Hematopoietic multipotent progenitor cell treated with erythropoietin and hydrocortisone succinate and interleukin-3 and kit ligand, for 15 days (in vitro differentiated cells): ENCODE results near the gene PPP1R26.
"Not testable (repeated sequence)": the region's sequence is repeated elsewhere in the genome, so short reads cannot be mapped to it uniquely, and the experiment has no call there.

Experiments used
- DNase-seq: peaks from one replicate; pipeline ENCODE4 v3.0.0-alpha.2; 2015; ENCODE audit warnings: low spot score

Gene PPP1R26

DNA sequence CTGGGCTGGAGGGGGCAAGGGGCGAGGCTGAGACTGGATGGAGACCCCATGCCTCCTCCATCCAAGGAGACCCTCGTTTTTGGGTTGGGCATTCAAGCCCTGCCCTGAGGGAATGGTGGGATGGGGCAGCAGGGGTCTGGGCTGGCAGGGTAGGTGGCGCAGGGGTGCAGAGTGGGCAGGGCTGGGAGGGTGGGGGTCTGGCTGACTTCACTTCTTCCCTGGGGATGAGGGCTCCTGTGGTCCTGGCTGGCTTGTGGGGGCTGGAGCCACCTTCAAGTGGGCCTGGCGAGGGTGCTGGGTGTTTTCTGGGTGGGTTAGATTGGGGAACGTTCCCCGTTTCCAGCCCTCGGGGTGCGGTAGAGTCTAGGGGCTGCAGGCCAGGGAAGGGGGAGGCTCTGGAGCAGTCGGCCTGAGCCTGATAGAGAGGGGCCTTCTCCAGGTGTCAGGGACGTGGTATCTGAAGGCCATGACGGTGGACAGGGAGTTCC is 42.1 kb downstream of the PPP1R26 start:
- no peak for DNase-seq

- DNase-seq = no peak
These were observed 42.7 kb downstream of the PPP1R26 start for GRCh38 chr9:135522137-135522877.

DNA sequence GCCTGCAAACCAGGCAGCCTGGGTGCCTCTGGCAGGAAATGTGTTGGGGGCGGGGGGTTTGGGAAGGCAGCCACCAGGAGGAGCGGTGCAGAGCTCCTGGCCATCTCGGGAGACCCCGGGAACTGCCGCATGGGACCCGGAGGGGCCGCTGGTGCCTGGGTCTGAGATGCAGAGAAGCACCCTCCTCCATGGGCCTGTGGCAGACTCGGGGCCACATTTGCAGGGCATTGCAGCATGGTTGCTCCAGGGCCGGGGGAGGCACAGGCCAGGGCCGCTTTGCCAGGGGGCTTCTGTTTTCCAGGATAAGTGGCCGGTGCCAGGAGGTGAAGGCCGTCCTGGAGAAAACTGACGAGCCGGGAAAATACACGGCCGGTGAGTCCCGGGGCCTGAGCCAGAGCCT is 43.3 kb downstream of the PPP1R26 start:
- no peak for DNase-seq

- no peak for DNase-seq
These were observed 44.0 kb downstream of the PPP1R26 start for GRCh38 chr9:135523521-135524129.

DNA sequence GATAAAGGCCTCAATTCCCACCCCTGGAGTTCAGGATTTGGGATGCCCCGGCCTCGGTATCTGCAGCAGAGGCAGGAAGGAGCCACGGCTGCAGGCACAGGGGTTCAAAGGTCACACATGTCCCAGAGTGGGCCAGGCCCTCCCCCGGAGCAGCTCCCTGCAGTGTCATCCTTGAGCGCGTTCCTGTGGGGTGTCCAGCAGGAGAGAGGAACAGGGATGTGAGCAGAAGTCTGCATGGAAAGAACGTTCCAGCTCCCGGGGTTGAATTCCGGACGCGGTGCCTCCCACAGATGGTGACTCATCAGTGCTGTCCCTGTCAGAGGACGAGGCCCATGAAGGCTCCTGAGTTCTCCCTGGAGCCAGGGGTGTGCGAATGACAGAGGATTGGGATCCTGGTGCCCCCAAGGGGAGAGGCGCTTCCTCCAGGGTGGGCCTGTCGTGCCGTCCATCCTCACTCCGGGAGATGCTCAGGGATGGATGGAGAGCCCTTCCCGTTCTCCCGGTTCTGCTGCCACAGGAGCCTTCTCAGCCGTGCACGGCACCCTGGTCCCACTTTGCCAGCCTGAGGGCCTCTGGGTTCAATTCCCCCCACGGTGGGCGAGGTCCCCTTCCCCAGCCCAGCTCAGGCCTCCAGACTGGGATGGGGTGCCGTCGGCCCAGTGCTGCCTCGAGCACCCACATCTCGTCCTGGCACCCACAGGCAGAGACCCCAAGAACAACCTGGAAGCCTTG is 44.7 kb downstream of the PPP1R26 start:
- DNase-seq = no peak

GRCh38 chr9:135525241-135526088 is 45.9 kb downstream of the PPP1R26 start:
- no peak for DNase-seq

- no peak for DNase-seq
These were observed 46.6 kb downstream of the PPP1R26 start for GRCh38 chr9:135526089-135526729.

DNA sequence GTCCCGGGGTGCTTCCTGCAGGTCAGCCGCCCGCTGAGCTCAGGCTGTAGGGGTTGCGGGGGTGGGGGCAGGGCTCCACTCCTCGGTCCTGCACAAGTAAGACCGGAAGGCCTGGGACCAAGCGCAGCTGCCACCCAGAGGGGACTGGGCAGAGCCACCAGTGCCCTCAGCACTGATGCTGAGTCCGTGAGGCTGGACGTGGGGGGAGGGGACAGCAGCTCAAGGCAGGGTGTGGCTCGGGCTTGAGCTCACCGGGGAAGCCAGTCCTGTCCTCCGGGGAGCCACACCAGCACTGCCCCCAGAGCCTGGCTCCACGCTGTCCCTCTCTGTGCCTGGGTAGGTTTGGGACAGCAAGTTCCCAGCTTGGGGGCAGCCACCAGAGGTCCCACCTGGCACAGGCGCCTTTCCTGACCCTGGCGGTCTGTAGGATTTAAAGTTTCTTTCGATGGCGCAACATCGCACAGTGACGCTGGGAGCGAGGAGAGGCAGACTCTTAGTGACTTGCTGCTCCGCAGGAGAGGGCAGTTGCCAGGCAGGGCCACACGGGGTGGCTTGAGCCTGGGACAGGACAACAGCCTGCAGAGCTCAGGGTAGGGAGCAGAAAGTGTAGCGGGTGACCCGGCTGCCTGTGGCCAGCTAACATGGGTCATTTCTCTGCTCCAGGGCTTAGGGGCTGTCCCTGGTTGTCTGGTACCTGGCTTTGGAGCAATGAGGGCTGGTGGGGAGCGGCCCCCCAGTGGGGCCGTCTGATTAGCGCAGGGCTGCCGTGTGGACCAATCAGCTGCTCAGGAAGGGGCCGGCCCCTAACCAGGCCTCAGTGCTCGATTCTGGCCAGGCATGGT is 47.4 kb downstream of the PPP1R26 start:
- no peak for DNase-seq

GRCh38 chr9:135528842-135529435 is 49.4 kb downstream of the PPP1R26 start:
- DNase-seq = not testable (repeated sequence)

GRCh38 chr9:135530146-135530545 is 50.6 kb downstream of the PPP1R26 start:
- no peak for DNase-seq

GRCh38 chr9:135531096-135531495 is 51.5 kb downstream of the PPP1R26 start:
- no peak for DNase-seq

- no peak for DNase-seq
These were observed 53.5 kb downstream of the PPP1R26 start for GRCh38 chr9:135533113-135533512.

DNA sequence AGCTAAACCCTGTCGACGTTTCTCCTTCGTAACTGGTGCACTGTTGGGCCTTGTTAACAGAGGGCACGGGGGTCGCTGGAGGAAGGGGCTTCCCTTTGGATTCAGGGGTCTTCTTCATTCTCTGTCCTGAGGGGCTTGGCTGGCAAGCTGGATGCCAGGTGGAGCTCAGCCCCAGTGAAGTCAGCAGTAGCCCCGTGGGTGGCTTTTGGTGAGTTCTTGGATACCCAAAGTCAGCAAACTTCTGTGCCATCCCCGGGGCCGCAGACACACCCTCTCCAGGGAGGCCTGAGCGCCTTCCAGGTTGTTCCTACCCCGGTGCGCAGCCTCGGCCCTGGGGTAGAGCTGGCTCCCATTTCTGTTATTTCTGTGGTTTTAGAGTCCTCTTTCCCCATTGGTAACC is 54.1 kb downstream of the PPP1R26 start:
- DNase-seq = no peak

DNA sequence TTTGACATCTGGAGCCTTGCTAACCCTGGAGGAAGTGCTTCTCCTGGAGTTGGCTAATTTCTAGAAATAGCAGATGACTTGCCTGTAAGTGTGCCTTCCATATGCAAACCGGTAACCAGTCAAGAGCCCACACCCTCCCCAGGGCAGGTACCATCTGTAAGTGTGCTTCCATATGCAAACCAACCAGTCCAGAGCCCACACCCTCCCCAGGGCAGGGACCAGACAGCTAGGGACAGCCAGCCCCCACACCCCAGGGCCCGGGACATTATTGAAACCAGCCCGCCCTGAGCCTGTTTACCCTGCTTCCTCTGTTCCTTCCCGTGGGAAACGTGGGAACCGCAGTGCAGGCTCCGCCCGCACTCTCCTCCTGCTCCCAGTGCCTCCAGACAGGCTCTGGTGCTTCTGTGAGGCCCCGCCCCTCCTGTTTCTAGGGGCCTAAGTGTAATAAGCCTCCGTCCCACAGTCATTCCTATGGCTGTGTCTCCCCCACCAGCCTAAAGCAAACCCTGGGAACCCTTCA is 54.7 kb downstream of the PPP1R26 start:
- not testable (repeated sequence) for DNase-seq

DNA sequence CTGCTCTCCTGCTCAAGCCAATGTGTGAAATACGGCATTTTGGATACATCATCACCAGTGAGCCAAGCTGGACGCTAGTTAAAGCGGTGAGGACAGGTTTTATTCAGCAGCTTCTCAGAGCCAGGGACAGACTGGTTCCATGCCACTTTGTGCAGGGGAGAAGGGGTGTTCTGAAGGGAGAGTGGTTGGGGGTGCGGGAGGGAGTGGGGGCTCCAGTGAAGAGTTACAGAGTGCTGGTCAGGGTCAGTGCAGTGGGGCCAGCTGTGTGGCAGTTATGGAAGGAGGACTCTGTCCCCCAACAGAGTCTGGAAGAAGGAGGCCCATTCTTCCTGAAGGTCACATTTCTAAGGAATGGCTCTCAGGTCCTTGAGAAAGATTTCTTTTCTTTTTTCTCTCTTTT is 55.2 kb downstream of the PPP1R26 start:
- not testable (repeated sequence) for DNase-seq

DNA sequence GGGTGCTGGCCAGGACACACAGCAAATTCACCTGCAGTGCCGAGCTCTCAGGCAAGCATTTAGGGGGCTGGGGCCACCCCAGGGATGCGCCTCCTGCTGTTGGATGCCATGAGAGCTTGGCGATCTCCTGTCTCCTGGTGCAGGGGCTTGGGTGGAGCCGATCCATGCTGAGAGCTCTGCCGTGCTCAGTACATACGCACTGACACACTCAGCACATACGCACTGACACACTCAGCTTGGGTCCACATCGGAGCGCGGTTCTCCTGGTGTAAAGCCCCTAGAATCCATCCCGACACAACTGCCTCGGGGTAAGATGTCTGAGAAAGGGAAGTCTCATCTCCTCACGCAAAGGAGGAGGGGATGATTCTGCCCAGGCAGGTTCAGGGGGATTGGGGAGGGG is 56.0 kb downstream of the PPP1R26 start:
- not testable (repeated sequence) for DNase-seq

GRCh38 chr9:135536216-135536615 is 56.6 kb downstream of the PPP1R26 start:
- DNase-seq = no peak
